Stimulated activated CD4-positive, alpha-beta T cell treated with anti-CD3 and anti-CD28 coated beads, Interleukin-12 subunit alpha, Interleukin-12 subunit beta, amount 100 ng/mL, for 4 hours (primary cell): ENCODE data around the gene OXCT2.
A peak's percentile ranks its signal among the peaks of the same experiment; 100 is the strongest.
"Not testable (repeated sequence)": the region's sequence is repeated elsewhere in the genome, so short reads cannot be mapped to it uniquely, and the experiment has no call there.

Experiments used
- DNase-seq: peaks from one replicate; pipeline ENCODE4 v3.0.0-alpha.2; 2020

Gene OXCT2

DNA sequence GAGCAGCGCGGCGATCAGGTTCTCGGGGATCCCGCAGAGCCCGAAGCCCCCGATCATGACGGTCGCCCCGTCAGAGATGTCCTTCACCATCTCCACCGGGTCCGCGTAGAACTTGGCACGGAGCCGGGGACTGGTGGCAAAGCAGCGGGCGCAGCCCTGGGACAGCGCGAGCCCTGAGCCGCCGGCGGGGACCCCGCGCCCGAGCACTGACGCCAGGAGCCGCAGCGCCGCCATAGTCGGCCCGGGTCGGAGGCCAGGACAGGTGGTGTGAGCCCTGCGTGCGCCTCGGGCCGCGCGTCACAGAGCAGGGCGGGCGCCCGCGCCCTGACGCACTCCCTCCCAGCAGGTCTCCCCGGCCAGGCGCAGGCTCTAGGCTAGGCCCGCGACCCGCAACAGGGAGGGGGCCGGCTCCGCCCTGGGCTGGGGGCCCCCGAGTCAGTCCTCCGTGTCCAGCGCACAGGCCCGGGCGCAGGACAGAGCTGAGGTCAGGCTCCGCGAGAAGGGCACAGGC is at the start of gene OXCT2:
Gene OXCT2, minus strand, starts transcription at position 327 of the 511 bp plus-strand sequence. Its CDS starts 93 bp downstream, at position 234.
- DNase-seq = not testable (repeated sequence)

DNA sequence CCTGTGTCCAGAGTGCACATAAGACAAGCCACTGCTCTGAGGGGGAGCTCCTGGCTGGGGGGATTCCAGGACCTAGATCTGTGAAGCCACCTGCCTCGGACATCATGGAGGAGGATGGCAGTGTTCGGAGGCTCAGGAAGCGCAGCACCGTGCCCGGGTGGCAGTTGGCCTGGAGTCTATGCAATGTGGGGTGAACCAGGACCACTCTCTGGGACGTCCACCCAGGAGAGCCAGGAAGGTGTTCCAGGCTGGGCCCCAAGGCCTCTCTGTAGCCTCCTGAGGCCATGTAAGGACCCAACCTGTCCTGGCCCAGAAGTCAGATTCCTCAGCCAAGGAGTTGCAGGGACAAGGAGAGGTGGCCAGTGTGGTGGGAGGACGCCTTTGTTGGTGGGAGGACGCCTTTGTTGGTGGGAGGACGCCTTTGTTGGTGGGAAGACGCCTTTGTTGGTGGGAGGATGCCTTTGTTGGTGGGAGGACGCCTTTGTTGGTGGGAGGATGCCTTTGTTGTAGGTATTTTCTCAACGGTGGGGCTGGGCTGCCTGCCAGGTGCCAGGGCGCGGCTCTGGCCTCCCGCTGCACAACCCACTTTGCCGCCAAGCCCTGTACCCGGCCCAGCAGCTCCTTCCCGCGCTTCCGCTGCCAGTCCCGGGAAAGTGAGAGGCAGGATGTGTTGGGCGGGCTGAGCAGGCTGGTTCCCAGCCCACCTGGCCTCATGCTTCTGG is 48.1 kb upstream of the OXCT2 start:
- no peak for DNase-seq

DNA sequence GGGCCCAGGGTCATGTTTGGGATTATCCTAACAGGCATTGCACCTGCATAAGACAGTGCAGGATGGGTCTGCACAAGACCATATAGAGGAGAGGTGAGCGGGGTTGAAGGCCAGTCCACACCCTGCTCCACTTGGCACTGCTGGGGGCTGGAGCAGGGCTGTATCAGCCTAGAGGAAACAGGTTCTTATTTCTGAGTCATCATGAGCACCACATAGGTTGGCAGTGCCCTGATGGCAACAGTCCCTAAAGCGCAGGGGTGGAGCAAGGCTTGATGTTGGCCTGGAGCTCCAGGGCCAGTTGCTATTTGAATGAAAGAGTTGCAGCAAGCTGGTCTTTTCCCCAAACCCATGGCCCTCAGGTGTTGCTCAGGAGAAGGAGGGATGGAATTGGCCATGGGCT is 47.3 kb upstream of the OXCT2 start:
- DNase-seq = no peak

DNA sequence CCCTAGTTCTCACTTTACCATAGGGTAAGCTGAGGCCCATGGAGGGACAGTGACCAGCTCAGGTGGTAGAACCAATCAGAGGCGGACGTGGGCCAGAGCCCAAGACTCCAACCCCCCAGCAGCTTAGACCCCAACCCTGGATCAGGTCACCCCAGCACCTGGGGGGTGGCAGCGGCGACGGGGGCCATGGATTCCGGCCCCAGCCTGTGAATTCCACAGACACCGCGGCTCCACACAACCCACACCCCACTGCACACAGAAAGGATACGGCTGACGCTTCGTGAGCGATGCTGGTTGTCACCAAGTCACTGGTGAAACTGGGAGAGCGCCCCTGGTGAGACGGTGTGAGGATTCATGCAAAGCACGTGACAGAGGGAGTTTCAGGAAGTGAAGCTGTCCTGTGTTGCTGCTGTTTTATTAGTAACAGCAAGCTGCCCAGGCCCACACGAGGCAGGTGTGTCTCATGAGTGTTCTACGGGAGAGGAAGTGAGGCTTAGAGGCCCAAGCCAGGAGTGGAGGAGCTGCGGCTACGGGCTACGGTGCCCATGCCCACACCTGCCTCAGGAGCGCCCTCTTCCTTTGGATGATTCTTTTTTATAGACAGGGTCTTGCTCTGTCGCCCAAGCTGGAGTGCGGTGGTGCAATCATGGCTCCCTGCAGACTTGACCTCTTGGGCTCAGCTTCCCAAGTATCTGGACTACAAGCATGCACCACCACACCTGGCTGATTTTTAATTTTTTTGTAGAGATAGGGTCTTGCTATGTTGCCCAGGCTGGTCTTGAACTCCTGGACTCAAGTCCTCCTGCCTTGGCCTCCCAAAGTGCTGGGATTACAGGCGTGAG is 46.2 kb upstream of the OXCT2 start:
- DNase-seq = peak; percentile 46

DNA sequence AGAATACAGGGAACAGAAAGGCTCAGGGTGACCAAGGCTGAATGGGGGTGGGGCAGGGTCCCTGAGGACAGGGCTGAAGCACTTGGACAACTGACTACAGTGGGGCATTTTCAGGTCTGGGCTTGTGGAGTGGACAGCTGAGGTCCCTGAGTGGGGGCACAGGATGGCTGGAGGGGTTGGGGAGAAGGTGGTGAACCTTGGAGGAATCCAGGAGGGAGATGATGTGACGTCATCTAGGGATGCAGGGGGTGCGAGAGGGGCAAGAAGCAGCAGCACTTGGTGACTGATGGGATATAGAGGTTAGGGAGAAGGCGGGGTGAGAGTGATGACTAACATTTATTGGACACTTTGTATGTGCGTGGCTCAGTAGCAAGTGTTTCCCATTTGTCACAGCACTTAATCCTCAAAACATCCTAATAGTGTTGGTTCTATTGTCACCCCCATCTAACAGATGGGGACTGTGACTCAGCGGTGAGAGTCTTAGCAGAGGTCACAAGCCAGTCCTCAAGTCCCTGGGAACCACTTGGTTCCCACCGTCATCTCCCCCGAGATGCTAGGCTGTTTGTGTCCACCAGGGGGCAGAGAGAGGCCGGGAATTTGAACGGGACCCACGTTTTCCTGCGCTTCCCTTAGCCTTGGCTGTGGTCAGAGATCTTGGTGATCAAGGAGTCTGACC is 45.4 kb upstream of the OXCT2 start:
- DNase-seq = peak; percentile 34

DNA sequence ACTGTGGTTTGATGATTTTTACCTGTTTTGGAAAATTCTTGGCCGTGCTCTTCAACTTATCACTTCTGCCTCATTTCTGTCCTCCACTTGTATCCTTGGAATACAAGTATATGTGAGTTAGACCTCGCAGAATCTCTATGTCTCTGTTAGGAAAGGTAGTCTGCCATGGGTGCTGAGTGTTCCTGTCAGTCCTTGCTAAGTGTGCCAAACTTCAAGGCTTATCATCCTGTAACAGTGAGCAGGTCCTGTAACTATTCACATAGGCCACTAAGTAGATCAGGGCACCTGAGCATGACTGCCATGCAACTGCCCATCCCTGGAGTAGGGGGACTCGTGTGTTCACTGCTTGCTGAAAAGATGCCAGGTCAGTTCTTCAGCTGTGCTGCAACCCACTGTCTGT is 41.8 kb upstream of the OXCT2 start:
- DNase-seq = no peak

DNA sequence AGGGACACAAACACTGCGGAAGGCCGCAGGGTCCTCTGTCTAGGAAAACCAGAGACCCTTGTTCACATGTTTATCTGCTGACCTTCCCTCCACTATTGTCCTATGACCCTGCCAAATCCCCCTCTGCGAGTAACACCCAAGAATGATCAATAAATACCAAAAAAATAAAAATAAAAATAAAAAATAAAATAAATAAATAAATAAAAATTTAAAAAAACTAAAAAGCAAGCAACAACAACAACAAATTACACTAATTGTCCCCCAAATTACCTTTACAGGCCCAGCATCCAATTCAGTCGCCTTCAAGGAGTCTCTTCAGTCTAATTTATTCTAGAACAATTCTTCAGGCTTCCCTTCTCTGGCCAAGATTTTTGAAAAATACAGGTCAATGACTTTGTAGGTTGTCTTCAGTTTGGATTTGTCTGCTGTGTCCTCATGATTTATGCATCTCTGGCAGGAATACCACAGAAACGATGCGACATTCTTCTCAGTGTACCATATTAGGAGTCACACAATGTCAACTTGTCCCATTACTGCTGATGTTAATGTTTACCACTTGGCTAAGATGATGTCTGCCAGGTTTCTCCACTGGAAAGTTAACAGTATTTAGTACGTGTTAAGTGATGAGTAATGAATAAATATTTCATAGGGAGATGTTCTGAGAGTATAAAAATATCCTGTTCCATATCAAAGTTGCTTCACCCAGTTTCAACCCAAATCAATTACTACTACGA is 37.8 kb upstream of the OXCT2 start:
- DNase-seq = no peak

DNA sequence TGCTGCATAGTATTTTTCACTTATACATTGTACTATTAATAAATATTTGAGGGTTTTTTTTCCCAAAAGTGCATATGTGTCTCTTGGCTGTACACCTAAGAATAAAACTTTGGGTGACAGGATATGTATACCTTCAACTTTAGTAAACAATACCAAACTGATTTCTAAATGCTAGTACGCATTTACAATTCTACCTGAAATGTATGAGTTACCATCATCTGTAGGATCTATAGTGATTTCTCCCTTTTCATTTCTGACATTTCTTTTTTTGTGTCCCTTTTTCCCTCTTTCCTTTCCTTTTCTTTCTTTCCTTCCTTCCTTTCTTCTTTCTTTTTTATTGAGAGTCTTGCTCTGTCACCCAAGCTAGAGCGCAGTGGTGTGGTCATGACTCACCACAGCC is 34.2 kb upstream of the OXCT2 start:
- no peak for DNase-seq

DNA sequence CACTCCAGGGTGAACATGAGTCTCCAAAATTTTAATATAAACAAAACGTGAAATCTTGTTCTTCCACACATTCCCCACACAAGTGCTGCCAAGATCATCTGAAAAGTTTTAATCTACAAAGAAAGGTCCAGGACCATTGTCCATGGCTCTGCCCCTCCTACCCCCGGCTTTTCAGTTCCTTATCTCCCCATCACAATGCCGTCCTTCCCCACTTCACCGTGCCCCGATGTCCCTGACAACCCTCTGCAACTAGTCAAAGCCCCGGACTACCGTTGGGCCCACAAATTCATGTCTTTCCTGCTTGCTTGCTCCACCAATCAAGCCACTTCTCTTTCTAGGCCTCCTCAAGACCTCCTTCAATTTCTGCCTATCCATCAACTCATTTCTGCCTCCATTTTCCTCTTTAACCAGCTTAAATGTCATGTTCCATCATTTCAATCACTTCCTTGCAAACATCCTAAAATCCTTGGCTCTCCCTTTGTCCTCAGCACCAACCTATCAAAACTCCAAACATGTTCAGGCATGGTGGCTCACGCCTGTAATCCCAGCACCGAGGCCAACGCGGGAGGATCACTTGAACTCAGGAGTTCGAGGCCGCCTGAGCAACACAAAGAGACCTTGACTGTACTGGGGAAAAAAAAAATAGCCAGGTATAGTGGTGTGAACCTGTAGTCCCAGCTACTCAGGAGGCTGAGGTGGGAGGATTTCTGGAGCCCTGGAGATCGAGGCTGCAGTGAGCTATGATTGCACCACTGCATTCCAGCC is 31.5 kb upstream of the OXCT2 start:
- DNase-seq = no peak

DNA sequence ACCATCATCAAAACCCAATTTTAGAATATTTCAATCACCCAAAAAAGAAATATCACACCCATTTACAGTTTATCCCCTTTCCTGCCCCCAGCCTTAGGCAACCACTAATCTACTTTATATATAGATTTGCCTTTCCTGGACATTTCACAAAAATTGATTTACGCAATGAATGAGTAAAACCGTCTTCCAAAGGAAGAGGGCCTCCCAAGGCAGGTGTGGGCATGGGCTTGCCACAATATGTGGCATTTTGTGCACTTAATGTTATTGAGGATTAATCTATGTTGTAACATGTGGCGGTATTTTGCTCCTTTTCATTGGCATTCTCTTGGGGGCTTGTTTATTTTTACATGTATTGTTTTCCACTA is 29.3 kb upstream of the OXCT2 start:
- DNase-seq = no peak

DNA sequence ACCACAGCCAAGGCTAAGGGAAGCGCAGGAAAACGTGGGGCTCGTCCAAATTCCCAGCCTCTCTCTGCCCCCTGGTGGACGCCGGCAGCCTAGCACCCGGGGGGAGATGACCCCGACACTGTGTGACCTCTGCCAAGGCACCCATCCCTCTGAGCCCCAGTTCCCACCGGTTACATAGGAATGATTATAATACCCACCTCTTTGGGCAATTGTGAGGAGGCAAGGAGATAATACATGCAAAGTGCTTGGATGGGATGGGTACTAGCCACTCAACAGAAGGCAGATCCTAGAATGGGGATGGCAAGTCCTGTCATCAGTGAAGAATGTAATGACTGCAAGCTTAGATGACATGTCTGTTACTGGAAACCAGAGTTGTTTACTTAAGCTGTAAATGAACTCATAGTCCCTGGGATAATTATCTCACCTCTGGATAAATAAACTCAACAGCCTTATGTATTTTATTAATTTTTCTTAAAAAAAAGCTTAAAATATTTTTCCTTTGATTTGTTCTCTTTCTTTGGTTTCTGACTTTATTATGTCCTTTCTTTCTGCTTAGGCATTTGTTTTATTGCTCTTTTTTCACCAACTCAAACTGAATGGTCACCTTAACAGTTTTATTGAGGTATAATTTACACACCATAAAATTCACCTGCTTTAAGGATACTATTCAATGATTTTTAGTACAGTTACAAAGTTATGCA is 28.8 kb upstream of the OXCT2 start:
- DNase-seq = peak; percentile 72

DNA sequence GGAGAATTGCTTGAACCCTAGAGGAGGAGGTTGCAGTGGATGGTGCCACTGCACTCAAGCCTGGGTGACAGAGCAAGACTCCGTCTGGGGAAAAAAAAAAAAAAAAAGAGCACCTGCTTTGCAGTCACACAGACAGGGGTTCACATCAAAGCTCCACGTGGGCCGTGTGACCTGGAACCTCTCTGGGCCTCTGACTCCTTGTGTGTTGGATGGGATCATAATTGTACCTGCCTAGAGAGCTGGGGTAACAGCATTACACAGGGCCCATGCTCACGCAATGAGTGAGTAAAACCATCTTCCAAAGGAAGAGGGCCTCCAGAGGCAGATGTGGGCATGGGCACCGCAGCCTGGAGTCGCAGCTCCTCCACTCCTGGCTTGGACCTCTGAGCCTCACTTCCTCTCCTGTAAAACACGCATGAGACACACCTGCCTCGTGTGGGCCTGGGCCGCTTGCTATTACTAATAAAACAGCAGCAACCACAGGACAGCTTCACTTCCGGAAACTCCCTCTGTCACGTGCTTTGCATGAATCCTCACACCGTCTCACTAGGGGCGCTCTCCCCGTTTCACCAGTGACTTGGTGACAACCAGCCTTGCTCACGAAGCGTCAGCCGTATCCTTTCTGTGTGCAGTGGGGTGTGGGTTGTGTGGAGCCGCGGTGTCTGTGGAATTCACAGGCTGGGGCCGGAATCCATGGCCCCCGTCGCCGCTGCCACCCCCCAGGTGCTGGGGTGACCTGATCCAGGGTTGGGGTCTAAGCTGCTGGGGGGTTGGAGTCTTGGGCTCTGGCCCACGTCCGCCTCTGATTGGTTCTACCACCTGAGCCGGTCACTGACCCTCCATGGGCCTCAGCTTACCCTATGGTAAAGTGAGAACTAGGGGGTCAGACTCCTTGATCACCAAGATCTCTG is 28.0 kb upstream of the OXCT2 start:
- peak; percentile 80 for DNase-seq

DNA sequence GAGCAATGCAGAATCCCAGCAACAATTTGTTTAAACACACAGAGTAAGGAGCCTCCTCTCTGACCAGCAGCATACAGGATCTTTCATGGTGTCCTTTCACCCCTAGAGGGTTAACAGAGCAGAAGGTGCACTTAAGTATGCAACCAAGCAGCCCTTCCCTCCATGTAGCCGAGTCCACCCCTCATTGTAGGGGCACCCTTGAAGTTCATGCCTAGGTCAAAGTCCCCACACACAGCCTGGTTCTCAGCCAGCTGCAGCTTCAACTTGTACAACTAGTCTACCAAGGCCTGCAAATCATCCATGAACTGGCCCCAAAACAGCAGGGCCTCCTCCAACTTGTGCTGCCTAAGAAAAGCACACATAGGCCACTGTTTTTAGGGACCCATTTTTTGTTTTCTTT is 24.5 kb upstream of the OXCT2 start:
- DNase-seq = no peak

DNA sequence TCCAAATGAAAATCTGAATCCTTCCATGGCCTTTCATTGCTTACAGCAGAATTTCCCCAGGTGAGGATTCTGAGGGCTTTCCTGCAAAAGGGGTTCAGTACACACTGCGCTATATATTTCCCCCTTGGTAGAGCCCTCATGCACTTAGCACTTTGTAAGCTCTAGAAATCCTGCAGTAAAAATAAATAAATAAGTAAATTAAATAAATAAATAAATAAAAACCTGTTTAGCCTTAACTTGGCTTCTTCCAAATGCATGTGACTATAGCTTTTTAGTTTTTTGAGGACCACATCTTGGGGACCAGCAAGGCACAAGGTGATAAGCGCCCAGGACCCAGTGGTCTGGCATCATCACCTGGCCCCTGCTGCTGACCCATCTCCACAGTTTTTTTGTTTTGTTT is 20.7 kb upstream of the OXCT2 start:
- no peak for DNase-seq

DNA sequence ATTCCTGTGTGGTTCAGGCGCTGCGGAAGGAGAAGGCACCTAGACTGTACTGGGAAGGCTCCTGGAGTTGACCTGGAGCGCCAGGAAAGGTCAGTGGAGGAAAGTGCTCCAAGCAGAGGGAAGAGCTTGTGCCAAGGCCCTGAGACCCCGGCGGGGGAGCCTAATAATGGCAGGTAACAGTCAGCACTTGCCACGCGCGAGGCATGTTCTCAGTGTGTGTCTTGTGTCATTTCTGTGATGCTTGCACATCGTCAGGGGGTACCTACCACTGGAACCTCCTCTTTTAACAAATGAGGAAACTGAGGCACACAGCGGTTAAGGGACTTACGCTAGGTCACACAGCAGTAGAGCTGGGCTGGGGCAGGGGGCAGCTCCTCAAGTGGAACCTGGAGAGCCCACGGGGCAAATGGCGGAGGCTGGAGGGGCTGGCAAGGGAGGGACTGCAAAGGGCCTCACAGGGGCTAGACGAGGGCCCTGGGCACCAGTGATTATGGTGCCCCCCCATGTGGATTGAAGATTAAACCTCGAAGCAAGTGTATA is 18.5 kb upstream of the OXCT2 start:
- no peak for DNase-seq

DNA sequence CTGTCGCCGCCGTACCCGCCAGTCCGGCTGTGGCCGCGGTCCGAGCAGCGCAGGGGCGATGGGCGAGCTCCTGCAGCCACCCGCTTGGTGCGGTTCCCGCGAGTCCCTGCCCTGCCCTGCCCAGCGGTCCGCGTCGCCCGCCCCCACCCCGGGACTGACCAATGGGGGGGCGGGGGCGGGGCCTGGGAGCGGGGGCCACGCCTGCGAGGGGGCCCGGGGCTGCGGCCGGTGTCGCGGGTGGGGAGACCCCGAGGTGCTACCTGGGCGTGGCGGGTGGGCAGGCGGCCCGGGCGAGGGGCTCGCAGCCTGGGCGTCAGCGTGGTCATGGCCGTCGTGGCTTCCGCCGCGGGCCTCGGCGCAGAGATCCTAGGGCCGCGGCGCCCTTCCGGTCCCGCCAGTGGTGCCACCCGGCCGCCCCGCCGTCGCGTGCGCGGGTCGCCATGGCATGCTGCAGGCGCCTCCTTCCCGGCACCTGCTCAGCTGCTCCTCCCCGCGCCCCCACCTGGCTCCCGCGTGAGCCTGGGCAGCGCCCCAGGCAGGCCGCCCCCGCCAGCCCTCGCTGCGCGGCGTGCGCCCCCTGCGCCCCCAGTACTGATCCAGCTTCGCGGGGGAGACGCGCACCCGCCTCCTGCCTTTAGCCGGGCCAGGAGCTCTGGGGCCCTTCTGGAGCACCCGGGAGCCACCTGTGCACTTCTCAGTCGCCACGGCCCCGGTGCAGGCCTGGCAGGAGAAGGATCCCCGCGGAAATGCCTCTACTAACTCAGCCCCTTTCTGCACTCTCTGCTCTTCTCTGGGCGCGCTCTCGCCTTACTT is 17.8 kb upstream of the OXCT2 start, which contains the start of gene BMP8B:
Gene BMP8B, minus strand, starts transcription at position 108 of the 813 bp plus-strand sequence. CDS start 380 bp downstream, outside the sequence.
- peak; percentile 39 for DNase-seq

DNA sequence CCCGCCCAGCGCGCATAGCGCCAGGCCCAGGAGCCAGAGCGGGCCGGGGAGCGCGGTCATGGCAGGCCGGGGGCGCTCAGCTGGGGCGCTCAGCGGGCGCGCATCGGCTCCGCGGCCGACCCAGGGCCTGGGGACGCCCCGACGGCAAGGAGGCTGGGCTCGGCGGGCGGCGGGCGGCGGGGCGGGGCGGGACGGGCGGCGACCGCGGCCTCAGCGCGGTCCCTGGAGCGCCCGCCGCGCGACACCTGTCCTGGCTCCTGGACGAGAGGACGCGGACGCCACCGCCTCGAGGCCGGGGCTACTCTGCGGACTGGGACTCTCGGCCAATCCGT is 17.2 kb upstream of the OXCT2 start:
- DNase-seq = peak; percentile 10

DNA sequence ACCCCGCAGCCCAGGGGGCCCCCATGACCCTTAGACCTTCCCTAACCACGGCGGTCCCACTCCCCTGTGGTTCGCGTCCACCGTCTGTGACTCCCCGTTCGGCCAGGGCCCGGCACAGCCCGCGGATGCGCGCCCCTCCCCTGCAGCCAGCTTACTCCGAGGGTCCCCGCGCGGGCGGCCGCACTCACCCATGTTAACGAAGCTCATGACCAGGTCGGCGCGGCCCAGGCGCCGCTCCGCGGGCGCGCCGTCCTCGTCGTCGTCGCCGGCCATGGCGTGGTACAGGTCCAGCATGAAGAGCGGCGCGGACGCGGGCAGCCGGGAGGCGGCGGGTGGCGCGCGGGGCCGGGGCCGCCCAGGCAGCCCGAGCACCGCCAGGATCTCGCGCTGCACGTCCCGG is 16.8 kb upstream of the OXCT2 start:
- DNase-seq = not testable (repeated sequence)

DNA sequence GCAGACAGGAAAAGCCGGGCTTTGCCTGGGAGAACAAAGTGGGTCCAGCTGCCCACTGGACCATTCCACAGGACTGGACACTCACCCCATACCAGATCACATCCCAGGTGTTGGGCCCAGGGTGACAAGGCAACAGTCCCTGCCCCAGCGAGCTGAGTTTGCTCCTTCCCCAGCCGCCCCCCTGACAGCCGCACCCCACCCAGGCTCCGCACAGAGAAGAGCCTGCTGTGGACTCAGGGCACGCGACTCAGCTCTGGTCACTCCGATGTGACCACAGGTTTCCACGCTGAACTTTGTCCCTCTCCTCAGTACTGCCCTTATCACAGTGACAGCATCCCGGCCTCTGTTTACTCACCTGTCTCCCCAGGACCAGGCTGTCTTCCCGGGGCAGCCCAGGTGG is 16.3 kb upstream of the OXCT2 start:
- no peak for DNase-seq
